T-cell (primary cell): ENCODE measurements around the gene COL23A1. TPM values are rescaled to one million over a fixed set of nuclear protein-coding genes. Genes with fewer than 3 reads are reported as not detected.

Experiments
- ATAC-seq, 4 experiments: fragments of 200-7000 bp in 3 of 4; fragments of 150-1000 bp in 1 of 4; cut with Tn5 transposase; replicated peaks in 1 of 4; 1 replicate in 3 of 4; 2 replicates in 1 of 4; pipeline ENCODE4 v1.10.0; 2021; ENCODE audit warnings: moderate library complexity in 3 of 4, mild to moderate bottlenecking in 2 of 4, moderate number of reproducible peaks in 1 of 4
- CTCF ChIA-PET, 2 donors: fragments of 300-600 bp; sonication (Branson Sonifier 250); formaldehyde crosslinking; loops; one replicate each; lab custom pipeline; 2022; ENCODE audit warnings: antibody characterized with exemption in 2 of 2; lab: Charles Lee
- POLR2A ChIA-PET, 2 donors: fragments of 300-600 bp; sonication (Branson Sonifier 250); formaldehyde crosslinking; loops; one replicate each; lab custom pipeline; 2022; ENCODE audit warnings: antibody characterized with exemption in 2 of 2; lab: Charles Lee
- DNase-seq, 35 experiments: peaks; one replicate each; pipeline versions ENCODE4 v3.0.0 to v3.0.0-alpha.2; 2013 to 2023
- H3K27ac ChIP-seq: one replicate; pipeline ENCODE4 v1.5.1; 2013; ENCODE audit warnings: low read length
- H3K27me3 ChIP-seq, 2 experiments: replicated peaks in 1 of 2; 1 replicate in 1 of 2; 2 replicates in 1 of 2; pipeline versions ENCODE4 v1.6.1 to v1.7.0; 2013; ENCODE audit warnings: low read length in 1 of 2, mixed read lengths in 1 of 2; ENCODE audit not compliant: control insufficient read depth in 2 of 2, insufficient read depth in 2 of 2; ENCODE audit errors: extremely low read depth in 1 of 2
- H3K36me3 ChIP-seq, 2 donors: 1 replicate in 1 of 2; 2 replicates in 1 of 2; pipeline versions ENCODE4 v1.6.1 to v1.7.0; 2013; ENCODE audit warnings: low read length in 1 of 2; ENCODE audit not compliant: control insufficient read depth in 2 of 2, insufficient read depth in 1 of 2; ENCODE audit errors: extremely low read depth in 1 of 2
- H3K4me1 ChIP-seq, 2 experiments: 1 replicate in 1 of 2; 2 replicates in 1 of 2; pipeline versions ENCODE4 v1.6.1 to v1.7.0; 2013; ENCODE audit warnings: low read length in 2 of 2, mixed read lengths in 1 of 2; ENCODE audit not compliant: insufficient read depth in 2 of 2, control insufficient read depth in 1 of 2; ENCODE audit errors: extremely low read depth in 1 of 2
- H3K4me3 ChIP-seq, 2 donors: 1 replicate in 1 of 2; 2 replicates in 1 of 2; pipeline versions ENCODE4 v1.5.1 to v1.7.0; 2013; ENCODE audit warnings: mild to moderate bottlenecking in 2 of 2, low read length in 1 of 2, moderate library complexity in 1 of 2; ENCODE audit not compliant: control insufficient read depth in 1 of 2; ENCODE audit errors: extremely low read depth in 1 of 2
- H3K9me3 ChIP-seq: 2 replicates; pipeline ENCODE4 v1.7.0; 2013
- H3K27ac Mint-ChIP-seq, 2 donors: one replicate each; pipeline ENCODE4 v1.8.0; 2020 to 2021; ENCODE audit warnings: mild to moderate bottlenecking in 2 of 2, mixed read lengths in 2 of 2
- H3K27me3 Mint-ChIP-seq, 2 donors: one replicate each; pipeline ENCODE4 v1.8.0; 2021 to 2022; ENCODE audit warnings: mixed read lengths in 2 of 2
- H3K36me3 Mint-ChIP-seq: one replicate; pipeline ENCODE4 v1.8.0; 2021; ENCODE audit warnings: mixed read lengths
- H3K4me1 Mint-ChIP-seq, 3 donors: one replicate each; pipeline ENCODE4 v1.8.0; 2020 to 2022; ENCODE audit warnings: mixed read lengths in 3 of 3, mild to moderate bottlenecking in 1 of 3
- H3K4me3 Mint-ChIP-seq, 3 donors: one replicate each; pipeline ENCODE4 v1.8.0; 2020 to 2022; ENCODE audit warnings: mild to moderate bottlenecking in 3 of 3, mixed read lengths in 3 of 3, moderate library complexity in 3 of 3
- H3K9me3 Mint-ChIP-seq, 3 donors: one replicate each; pipeline ENCODE4 v1.8.0; 2020 to 2022; ENCODE audit warnings: mixed read lengths in 3 of 3
- WGBS: methylation state at CpG from one replicate; pipeline ENCODE4 v1.1.5; 2013; ENCODE audit warnings: missing lambda C conversion rate; ENCODE audit not compliant: insufficient coverage; 5-methylcytosine and 5-hydroxymethylcytosine counted together
- total RNA-seq, 35 experiments: library from RNA in 6 of 35; stranded (reverse) in 6 of 35; fragments of 120-200 nt in 1 of 35; gene quantifications; one replicate each; pipeline versions ENCODE4 v1.2.1 to v1.2.4 and lab custom pipeline; 2013 to 2026

COL23A1 gene
- total RNA-seq, 5 donors from 2014 or later (not counting 1 experiment from before 2014, with no cell fraction given), result 0.07 to 0.13 TPM; not detected in 3

DNA sequence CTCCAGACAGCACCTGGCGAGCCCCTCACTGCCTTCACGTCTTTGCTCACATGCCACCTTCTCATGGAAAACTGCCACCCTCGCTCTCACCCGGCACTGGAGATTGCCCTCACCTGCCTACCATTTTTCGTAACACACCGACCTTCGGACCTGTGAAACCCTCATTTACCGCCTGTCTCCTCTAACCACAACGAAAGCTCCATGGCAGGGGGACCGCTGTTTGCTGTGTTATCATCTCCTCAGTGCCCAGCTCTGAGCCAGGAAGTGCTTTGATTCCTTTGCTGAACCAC lies 248.4 kb downstream of the COL23A1 start:
- peak overlapping the region in 1 of 2 donors; percentile 18 for H3K27ac Mint-ChIP-seq
- Histone ChIP-seq H3K9me3 (no peaks in the 10 kb centered on the region), H3K36me3 (no peaks in the 10 kb centered on the region), H3K4me1 (no peaks in the 10 kb centered on the region), H3K27me3 (peaks cover 0 to 27% of the 10 kb centered on the region in 2 experiments), H3K27ac (no peak overlapping the region), H3K4me3 (no peak overlapping the region)
- no peaks in the 10 kb centered on the region for H3K36me3 Mint-ChIP-seq
- no peaks in the 10 kb centered on the region for H3K4me1 Mint-ChIP-seq
- ATAC-seq, result no peak
- 76% methylated on average over 9 of the region's 10 CpGs for WGBS
- POLR2A ChIA-PET, result no interaction called here
- DNase-seq, result no peak
- H3K4me3 Mint-ChIP-seq, result no peak overlapping the region
- H3K9me3 Mint-ChIP-seq, result no peaks in the 10 kb centered on the region
- peaks cover 7 to 10% of the 10 kb centered on the region in 2 donors for H3K27me3 Mint-ChIP-seq
- CTCF ChIA-PET, result no interaction called here

DNA sequence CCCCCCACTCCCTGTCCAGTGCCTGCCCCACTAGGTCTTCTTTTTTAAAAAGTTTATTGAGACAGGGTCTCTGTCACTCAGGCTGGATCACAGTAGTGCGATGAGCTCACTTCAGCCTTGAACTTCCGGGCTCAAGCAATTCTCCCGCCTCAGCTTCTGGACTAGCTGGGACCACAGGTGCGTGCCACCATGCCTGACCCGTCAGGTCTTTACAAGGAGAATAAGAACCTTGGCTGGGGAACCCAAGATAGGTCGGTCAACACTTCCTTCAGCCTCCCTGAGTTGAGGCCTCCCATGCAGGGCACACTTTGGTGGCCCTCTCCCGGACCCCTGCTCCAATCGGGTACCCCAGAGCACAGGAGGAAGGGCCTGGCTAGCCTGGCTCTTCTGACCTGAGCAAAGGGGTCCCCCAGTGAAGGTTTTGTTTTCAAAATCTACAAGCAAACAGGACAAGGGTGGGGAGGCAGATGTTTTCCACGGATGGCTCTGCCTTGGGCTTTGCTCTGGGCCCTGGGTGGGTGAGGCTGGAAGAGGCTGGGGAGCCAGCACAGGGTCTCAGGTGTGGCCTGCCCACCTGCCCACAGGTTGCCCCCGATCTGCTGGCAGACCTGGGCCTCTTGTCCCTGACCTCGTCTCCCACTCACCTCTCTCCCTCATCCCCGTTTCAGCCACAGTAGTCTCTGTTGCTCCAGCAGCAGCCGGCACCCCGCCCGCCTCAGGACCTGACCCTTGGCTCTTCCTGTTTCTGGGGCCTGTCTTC lies 248.9 kb downstream of the COL23A1 start:
- 75% methylated on average over 13 of the region's 15 CpGs for WGBS
- Histone ChIP-seq H3K36me3 (no peaks in the 10 kb centered on the region), H3K4me3 (no peak overlapping the region), H3K27ac (no peak overlapping the region), H3K4me1 (no peaks in the 10 kb centered on the region), H3K27me3 (peaks cover 0 to 28% of the 10 kb centered on the region in 2 experiments), H3K9me3 (no peaks in the 10 kb centered on the region)
- no peak overlapping the region for H3K4me3 Mint-ChIP-seq
- DNase-seq (no peak), ATAC-seq (no peak)
- no peak overlapping the region for H3K27ac Mint-ChIP-seq
- peaks cover 7 to 11% of the 10 kb centered on the region in 2 donors for H3K27me3 Mint-ChIP-seq
- H3K36me3 Mint-ChIP-seq, result no peaks in the 10 kb centered on the region
- no peaks in the 10 kb centered on the region for H3K4me1 Mint-ChIP-seq
- ChIA-PET CTCF (interaction anchor here in 1 of 2 donors (0.6 kb wide), 1 partner anchor 266 kb away, joined by 3 read pairs; no protein-coding TSS in a partner anchor), POLR2A (no interaction called here)
- no peaks in the 10 kb centered on the region for H3K9me3 Mint-ChIP-seq

DNA sequence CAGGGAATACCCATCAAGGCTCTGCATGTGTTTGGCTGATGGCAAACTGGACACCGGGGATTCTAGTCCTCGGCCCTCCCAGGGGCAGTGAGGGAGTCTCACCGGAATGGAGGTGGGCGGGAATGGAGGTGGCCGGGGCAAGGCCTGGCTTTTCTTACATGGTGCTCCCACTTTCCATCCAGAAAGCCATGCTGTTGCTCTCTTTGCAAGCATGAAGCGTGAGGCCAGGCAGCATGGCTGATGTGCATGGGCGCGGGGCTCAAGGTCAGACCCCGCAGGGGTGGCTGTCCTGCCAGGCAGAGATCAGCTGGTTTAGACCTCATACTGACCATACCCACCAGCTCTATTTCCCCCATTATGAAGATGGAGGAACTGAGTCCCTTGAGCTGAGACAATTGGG lies 249.6 kb downstream of the COL23A1 start:
- Mint-ChIP-seq H3K27ac (no peak overlapping the region), H3K36me3 (no peaks in the 10 kb centered on the region), H3K9me3 (no peaks in the 10 kb centered on the region), H3K27me3 (peaks cover 7 to 11% of the 10 kb centered on the region in 2 donors), H3K4me1 (no peaks in the 10 kb centered on the region), H3K4me3 (no peak overlapping the region)
- Histone ChIP-seq H3K4me3 (no peak overlapping the region), H3K36me3 (no peaks in the 10 kb centered on the region), H3K9me3 (no peaks in the 10 kb centered on the region), H3K27me3 (peaks cover 0 to 28% of the 10 kb centered on the region in 2 experiments), H3K27ac (no peak overlapping the region), H3K4me1 (no peaks in the 10 kb centered on the region)
- CTCF ChIA-PET, result interaction anchor here in 1 of 2 donors (0.6 kb wide), 1 partner anchor 265 kb away, joined by 3 read pairs; no protein-coding TSS in a partner anchor
- POLR2A ChIA-PET, result no interaction called here
- WGBS, result 100% methylated on average over 6 of the region's 9 CpGs
- ATAC-seq (no peak), DNase-seq (no peak)

DNA sequence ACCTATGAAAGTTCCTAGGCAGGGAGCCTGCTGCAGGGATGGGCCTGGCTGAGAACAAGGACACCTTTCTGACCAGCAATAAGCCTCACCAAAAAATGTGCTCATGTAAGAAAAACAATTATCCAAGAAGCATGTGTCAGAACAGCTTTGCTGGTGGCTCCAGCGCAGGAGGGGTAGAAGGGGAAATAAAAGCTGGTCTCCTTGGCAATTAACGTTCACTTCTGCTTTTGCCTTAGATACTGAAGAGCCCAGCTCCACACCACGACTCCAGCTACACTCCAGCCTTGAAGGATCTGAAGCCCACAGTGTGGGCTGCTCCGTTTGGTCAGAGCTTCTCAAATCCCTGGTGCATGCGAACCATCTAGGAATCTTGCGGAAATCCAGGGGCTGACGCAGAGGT lies 250.0 kb downstream of the COL23A1 start:
- peaks cover 7 to 11% of the 10 kb centered on the region in 2 donors for H3K27me3 Mint-ChIP-seq
- H3K9me3 ChIP-seq, result no peaks in the 10 kb centered on the region
- 61% methylated on average over 6 of the region's 7 CpGs for WGBS
- CTCF ChIA-PET, result no interaction called here
- H3K4me1 ChIP-seq, result no peaks in the 10 kb centered on the region
- no peaks in the 10 kb centered on the region for H3K36me3 ChIP-seq
- H3K27ac ChIP-seq, result no peak overlapping the region
- H3K4me3 Mint-ChIP-seq, result no peak overlapping the region
- H3K9me3 Mint-ChIP-seq, result no peaks in the 10 kb centered on the region
- H3K27me3 ChIP-seq, result peaks cover 0 to 28% of the 10 kb centered on the region in 2 experiments
- no peak for DNase-seq
- no peaks in the 10 kb centered on the region for H3K36me3 Mint-ChIP-seq
- ATAC-seq, result no peak
- H3K27ac Mint-ChIP-seq, result no peak overlapping the region
- POLR2A ChIA-PET, result no interaction called here
- H3K4me3 ChIP-seq, result no peak overlapping the region
- H3K4me1 Mint-ChIP-seq, result no peaks in the 10 kb centered on the region

DNA sequence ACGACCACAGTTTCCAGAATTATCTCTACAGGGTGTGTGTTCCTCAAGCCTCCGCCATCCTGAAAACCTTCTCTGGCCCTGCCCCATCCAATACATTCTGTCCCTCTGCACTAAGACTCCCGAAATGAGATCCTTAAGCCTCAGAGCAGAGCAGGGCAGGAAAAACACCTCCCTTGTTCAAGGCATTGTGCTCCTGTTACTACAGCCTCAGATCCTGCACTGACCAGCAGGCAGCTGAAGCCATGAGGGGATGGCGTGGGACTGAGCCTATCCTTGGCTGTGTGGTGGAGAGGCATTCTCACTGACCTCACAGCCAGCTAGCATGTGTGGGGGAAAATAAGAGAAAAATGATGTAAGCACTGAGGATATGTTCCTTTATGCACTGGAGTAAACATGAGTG lies 250.9 kb downstream of the COL23A1 start:
- Mint-ChIP-seq H3K36me3 (no peaks in the 10 kb centered on the region), H3K4me3 (no peak overlapping the region), H3K27me3 (peaks cover 7 to 11% of the 10 kb centered on the region in 2 donors), H3K27ac (no peak overlapping the region), H3K4me1 (no peaks in the 10 kb centered on the region), H3K9me3 (no peaks in the 10 kb centered on the region)
- DNase-seq, result no peak
- Histone ChIP-seq H3K9me3 (no peaks in the 10 kb centered on the region), H3K36me3 (no peaks in the 10 kb centered on the region), H3K4me1 (no peaks in the 10 kb centered on the region), H3K4me3 (no peak overlapping the region), H3K27ac (no peak overlapping the region), H3K27me3 (peaks cover 0 to 28% of the 10 kb centered on the region in 2 experiments)
- CTCF ChIA-PET, result no interaction called here
- WGBS, result 78% methylated on average over 3 of the region's 4 CpGs
- POLR2A ChIA-PET, result no interaction called here
- no peak for ATAC-seq

DNA sequence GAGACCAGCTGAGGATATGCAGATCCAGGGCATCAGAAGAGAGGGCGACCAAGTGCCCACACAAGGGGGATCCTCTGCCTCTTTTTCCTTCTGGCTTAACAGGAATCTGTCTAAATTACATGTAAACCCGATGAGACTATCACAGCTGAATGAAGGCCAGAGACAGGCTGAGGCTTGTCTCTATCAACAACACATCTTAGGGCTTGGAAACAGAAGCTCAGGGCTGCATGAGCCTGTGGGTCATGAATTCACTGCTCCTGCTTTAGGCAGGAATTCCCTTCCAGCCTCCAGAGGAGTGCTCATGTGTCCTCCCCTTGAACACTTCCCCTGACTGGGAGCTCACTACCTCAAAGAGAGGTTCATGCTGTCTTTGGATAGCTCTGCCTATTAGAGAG lies 251.4 kb downstream of the COL23A1 start:
- H3K36me3 ChIP-seq, result no peaks in the 10 kb centered on the region
- H3K4me1 ChIP-seq, result no peaks in the 10 kb centered on the region
- no peaks in the 10 kb centered on the region for H3K4me1 Mint-ChIP-seq
- WGBS, result 67% methylated on average over 2 of the region's 2 CpGs
- ATAC-seq (no peak), DNase-seq (no peak)
- peaks cover 7 to 11% of the 10 kb centered on the region in 2 donors for H3K27me3 Mint-ChIP-seq
- H3K4me3 Mint-ChIP-seq, result no peak overlapping the region
- CTCF ChIA-PET, result no interaction called here
- no peak overlapping the region for H3K27ac ChIP-seq
- no peaks in the 10 kb centered on the region for H3K9me3 ChIP-seq
- H3K4me3 ChIP-seq, result no peak overlapping the region
- H3K27ac Mint-ChIP-seq, result no peak overlapping the region
- no peaks in the 10 kb centered on the region for H3K9me3 Mint-ChIP-seq
- no peaks in the 10 kb centered on the region for H3K36me3 Mint-ChIP-seq
- POLR2A ChIA-PET, result no interaction called here
- H3K27me3 ChIP-seq, result peaks cover 0 to 30% of the 10 kb centered on the region in 2 experiments
